AG08396 (cell line): ENCODE measurements around the gene USP30.
"Not testable (repeated sequence)": the region's sequence is repeated elsewhere in the genome, so short reads cannot be mapped to it uniquely, and the experiment has no call there.

Experiments
- DNase-seq: peaks from one replicate; pipeline ENCODE4 v3.0.0; 2012; ENCODE audit warnings: low spot score, mixed read lengths

Gene USP30

GRCh38 chr12:109052414-109053323 is at the start of gene USP30:
USP30 (plus strand) TSS chr12:109052576; CDS start chr12:109052679, 103 bp downstream.
- peak; percentile 96 for DNase-seq

- no peak for DNase-seq
Observed at GRCh38 chr12:109004017-109004416, 48.4 kb upstream of the USP30 start.

GRCh38 chr12:109009766-109010165 is 42.6 kb upstream of the USP30 start:
- DNase-seq, result no peak

GRCh38 chr12:109010259-109010658 is 42.1 kb upstream of the USP30 start:
- DNase-seq, result no peak

- no peak for DNase-seq
Observed at GRCh38 chr12:109014984-109015765, 37.2 kb upstream of the USP30 start.

- no peak for DNase-seq
Observed at GRCh38 chr12:109016016-109016415, 36.4 kb upstream of the USP30 start.

- no peak for DNase-seq
Observed at GRCh38 chr12:109016978-109017377, 35.4 kb upstream of the USP30 start.

- no peak for DNase-seq
Observed at GRCh38 chr12:109018296-109018695, 34.1 kb upstream of the USP30 start.

GRCh38 chr12:109020146-109020795 is 32.1 kb upstream of the USP30 start:
- DNase-seq, result no peak

- DNase-seq, result peak; percentile 90
Observed at GRCh38 chr12:109020796-109021380, 31.5 kb upstream of the USP30 start, which contains the start of gene SVOP. SVOP (minus strand) TSS chr12:109021068; CDS start chr12:109020868, 200 bp downstream.

- DNase-seq, result no peak
Observed at GRCh38 chr12:109027767-109028166, 24.6 kb upstream of the USP30 start.

GRCh38 chr12:109028624-109029023 is 23.8 kb upstream of the USP30 start:
- DNase-seq, result not testable (repeated sequence)

- DNase-seq, result no peak
Observed at GRCh38 chr12:109029411-109029810, 23.0 kb upstream of the USP30 start.

- DNase-seq, result no peak
Observed at GRCh38 chr12:109033239-109034196, 18.9 kb upstream of the USP30 start.

GRCh38 chr12:109036975-109037374 is 15.4 kb upstream of the USP30 start:
- no peak for DNase-seq

GRCh38 chr12:109044241-109044640 is 8.1 kb upstream of the USP30 start:
- DNase-seq, result no peak

- peak; percentile 32 for DNase-seq
Observed at GRCh38 chr12:109047081-109047805, 5.1 kb upstream of the USP30 start.

- DNase-seq, result not testable (repeated sequence)
Observed at GRCh38 chr12:109048706-109049105, 3.7 kb upstream of the USP30 start.

- not testable (repeated sequence) for DNase-seq
Observed at GRCh38 chr12:109049794-109050193, 2.6 kb upstream of the USP30 start.

- DNase-seq, result no peak
Observed at GRCh38 chr12:109052097-109052413, 321 bp upstream of the USP30 start.
